Islet of Langerhans (tissue), 1 donor: Measurements from ENCODE around the gene GPR132.

Source experiments
- FAIRE-seq: peaks from one replicate; lab custom pipeline; 2011; peaks lifted over from hg19 to GRCh38; lab: Jason Lieb, UNC

GPR132 gene

GRCh38 chr14:105061428-105062047 lies 3.7 kb downstream of the GPR132 start:
- FAIRE-seq, result no peak

GRCh38 chr14:105060751-105061427 lies 4.3 kb downstream of the GPR132 start:
- FAIRE-seq, result no peak

GRCh38 chr14:105059925-105060565 lies 5.2 kb downstream of the GPR132 start:
- FAIRE-seq, result no peak

GRCh38 chr14:105059035-105059924 lies 6.0 kb downstream of the GPR132 start:
- FAIRE-seq, result no peak

GRCh38 chr14:105058521-105059034 lies 6.7 kb downstream of the GPR132 start:
- FAIRE-seq, result no peak

DNA sequence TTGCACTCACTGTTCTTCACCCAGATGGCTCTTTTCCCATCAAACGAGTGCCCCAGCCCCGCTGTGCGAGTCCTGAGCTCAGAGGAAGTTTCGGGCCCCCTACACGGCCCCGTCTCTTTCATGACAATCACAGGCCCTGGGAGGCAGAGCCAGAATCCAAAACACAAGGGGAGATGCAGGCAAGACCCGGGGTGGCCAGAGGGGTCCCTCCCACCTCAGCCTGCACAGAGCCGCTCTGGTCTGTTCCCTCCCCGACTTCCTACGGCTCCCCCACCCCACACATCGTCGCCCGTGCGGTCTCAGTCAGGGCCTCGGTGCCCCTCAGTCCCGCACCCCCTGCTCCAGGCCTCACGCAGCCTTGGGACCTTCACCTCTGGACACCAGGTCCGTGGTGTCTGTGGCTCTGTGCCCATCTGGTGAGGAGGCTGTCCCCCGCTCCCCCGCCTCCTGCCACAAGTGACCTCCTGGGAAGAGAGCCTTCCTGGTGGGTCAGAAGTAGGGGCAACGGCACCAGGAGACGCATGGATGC lies 8.9 kb downstream of the GPR132 start:
- no peak for FAIRE-seq

DNA sequence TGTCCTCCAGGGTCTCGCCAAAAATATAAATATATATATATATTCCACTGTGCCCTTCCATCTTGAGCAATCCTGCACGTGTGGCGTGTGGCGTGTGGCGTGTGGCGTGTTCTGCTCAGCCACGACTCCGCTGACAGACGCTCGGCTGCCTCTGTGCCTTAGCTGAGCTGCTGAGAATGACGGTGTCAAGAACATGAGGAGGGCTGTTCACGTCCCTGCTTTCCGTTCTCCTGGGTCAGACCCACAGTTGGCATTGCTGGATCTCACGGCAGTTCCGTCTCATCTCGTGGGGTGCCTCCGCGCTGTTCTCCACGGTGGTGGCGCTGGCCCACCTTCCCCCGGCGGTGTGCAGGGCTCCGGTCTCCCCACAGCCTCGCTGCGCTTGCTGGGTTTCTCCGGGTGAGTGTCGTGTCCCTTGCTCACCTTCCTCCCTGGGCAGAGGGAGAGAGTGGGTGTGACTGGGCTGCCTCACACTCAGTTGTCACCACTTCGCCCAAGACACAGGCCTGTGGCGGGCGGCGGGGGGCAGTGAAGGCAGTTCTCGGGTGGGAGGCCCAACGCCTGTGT lies 9.4 kb downstream of the GPR132 start:
- no peak for FAIRE-seq

- no peak for FAIRE-seq
Observed at GRCh38 chr14:105055334-105055733, 9.9 kb downstream of the GPR132 start.

DNA sequence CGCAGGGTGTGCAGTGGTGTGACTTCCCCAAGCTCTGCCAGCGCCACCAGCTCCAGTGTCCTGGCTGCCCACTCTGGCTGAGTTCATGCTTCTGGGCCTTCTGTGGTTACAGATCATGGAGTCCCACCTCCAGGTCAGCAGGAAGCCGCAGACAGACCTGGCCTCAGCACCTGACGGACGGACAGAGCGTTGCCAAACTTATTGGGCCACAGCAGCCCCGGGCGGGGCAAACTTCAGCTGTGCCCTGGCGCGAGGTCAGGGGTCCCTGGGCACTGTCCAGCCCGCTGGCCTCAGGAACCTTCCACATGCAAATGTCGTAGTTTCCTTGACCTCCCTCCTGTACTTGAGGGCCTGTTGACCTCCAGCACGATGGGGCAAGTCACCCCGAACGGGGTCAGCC lies 11.2 kb downstream of the GPR132 start:
- FAIRE-seq, result no peak

GRCh38 chr14:105053421-105053820 lies 11.8 kb downstream of the GPR132 start:
- FAIRE-seq, result no peak

GRCh38 chr14:105052110-105052458 lies 13.1 kb downstream of the GPR132 start:
- FAIRE-seq, result no peak

- FAIRE-seq, result no peak
Observed at GRCh38 chr14:105051182-105052109, 13.8 kb downstream of the GPR132 start.

GRCh38 chr14:105050551-105050897 lies 14.7 kb downstream of the GPR132 start:
- FAIRE-seq, result no peak

GRCh38 chr14:105049753-105050550 lies 15.3 kb downstream of the GPR132 start:
- FAIRE-seq, result no peak

DNA sequence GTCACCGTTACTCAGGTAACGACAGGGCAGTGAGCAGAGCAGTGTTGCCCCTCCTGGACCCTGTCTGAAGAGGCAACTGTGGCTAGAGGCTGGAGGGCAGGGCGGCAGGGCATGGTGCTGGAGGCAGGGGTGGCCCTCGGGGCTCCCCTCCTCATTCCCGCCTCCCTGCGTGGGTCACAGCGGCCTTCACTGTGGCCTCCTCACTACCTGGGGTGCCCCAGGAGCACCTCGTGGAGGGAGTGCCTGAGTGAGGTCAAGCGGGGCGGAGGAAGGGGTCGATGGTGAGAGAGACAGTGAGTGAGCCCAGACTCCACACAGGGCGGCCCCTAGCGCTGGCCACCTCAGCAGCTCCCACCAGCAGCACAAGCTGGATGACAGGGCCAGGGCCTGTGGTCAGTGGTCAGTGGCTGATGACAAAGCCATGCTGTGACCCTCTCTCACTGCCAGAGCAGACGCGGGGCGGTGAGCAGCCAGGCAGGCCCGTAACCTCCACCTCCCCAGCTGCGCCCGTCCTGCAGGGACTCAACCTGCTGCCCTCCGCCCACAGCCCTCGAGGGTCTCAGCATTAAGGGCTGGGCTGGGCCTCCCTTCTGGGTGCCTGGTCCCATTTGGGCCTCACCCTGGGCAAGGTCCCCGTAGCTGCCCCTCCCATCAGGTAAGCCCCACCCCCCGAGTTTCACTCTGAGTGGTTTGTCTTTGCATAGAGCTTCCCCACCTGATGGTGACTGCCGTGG lies 17.8 kb downstream of the GPR132 start:
- no peak for FAIRE-seq

DNA sequence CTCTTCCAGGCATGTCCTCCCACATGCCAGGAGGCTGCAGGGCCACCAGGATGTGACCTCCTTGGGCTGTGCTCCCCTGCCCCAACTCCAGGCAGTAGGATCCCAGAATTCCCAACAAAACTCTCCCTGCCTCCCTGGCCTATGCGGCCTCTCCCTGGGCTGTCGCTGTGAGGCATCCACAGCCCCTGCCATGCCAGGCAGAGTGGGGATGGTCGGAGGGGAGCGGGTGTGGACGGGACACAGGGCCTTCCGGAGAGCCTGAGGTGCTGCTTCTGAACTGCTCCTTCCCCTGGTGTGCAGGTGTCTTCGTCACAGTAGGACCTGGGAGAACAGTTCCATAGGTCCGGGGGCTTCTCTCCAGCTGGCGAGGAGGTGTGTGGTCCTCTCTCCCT lies 18.3 kb downstream of the GPR132 start:
- no peak for FAIRE-seq

- no peak for FAIRE-seq
Observed at GRCh38 chr14:105045710-105046326, 19.4 kb downstream of the GPR132 start.

DNA sequence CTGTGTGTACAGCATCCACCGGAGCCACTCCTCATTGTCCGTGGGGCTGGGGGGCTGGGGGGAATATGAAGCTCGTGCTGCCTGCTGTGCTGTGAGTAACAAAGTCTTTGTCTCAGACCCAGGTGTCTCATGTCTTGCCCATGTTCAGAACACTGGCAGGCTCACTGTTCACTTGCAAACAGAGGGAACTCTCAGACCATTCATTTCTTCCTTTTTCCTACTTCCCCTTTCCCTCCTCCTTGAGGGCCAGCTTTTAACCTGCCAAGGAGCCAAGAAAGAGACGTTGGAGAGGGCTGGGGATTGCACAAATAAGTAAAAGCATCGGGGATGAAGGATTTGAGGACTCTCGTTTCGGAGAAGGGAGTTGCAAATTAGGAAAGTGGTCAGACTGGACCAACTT lies 21.6 kb downstream of the GPR132 start:
- no peak for FAIRE-seq

DNA sequence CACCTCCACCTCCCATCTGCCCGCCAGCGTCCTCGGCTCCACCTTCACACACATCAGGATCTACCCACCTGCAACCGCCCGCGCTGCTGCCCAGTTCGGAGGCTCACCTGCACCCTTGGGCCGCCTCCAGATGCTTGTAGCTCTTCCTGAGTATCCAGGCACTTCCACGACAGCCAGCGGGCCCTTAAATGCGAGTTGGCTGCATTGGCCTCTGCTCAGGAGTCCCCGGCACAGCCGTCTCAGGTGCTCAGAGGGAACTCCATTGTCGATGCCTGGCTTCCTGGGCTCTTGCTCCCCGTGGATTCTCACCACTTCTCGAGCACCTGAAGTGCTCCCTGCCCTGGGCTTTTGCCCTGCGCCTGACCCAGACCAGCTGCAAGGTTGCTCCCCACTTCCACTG lies 22.4 kb downstream of the GPR132 start:
- no peak for FAIRE-seq
